ENCODE measurements around the gene PRICKLE1.

- TF ChIP-seq EZH2 (IDR thresholded peaks at IDR 0.05; ENCODE audit: low read depth) (no peak), CTCF (conservative IDR thresholded peaks at IDR 0.05) (no peak)
Observed at GRCh38 chr12:42564556-42564955, 25.0 kb downstream of the PRICKLE1 start.

Measured in PC-9 (cell line).